ENCODE measurements around the gene ZNF544. TPM values are rescaled to one million over a fixed set of nuclear protein-coding genes. Genes with fewer than 3 reads are reported as not detected.

ZNF544 gene
- total and polyA plus RNA-seq, 2 experiments from 2014 or later, result 35.9 to 103 TPM

DNA sequence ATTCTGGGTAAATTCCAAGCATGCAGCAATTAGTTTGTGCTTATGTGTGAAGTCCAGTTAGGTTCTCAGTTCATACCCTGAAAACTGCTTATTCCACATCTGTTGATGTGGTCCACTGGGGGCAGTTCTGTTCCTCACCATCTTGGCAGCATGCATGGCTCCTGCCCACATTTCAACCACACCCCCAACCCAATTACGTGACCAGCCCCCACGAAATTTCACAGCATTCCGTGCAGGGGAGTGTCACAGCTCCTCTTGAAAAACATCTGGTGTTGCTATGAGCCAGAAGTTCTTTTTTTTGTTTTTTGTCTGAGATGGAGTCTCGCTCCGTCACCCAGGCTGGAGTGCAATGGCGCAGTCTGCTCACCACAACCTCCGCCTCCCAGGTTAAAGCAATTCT is 67.4 kb downstream of the ZNF544 start:
- Histone ChIP-seq H3K4me1 (ENCODE audit: low read depth) (no peaks in the 10 kb centered on the region), H3K9me3 (ENCODE audit: low read depth) (no peaks in the 10 kb centered on the region), H3K27ac (no peak overlapping the region), H3K27me3 (no peaks in the 10 kb centered on the region), H3K4me3 (no peak overlapping the region), H3K36me3 (peaks cover 51% of the 10 kb centered on the region)
- DNase-seq (ENCODE audit: low read depth in 1 of 2, low spot score in 1 of 2), result peak in 1 of 2 donors; percentile 5
- TF ChIP-seq, protein P1, sequence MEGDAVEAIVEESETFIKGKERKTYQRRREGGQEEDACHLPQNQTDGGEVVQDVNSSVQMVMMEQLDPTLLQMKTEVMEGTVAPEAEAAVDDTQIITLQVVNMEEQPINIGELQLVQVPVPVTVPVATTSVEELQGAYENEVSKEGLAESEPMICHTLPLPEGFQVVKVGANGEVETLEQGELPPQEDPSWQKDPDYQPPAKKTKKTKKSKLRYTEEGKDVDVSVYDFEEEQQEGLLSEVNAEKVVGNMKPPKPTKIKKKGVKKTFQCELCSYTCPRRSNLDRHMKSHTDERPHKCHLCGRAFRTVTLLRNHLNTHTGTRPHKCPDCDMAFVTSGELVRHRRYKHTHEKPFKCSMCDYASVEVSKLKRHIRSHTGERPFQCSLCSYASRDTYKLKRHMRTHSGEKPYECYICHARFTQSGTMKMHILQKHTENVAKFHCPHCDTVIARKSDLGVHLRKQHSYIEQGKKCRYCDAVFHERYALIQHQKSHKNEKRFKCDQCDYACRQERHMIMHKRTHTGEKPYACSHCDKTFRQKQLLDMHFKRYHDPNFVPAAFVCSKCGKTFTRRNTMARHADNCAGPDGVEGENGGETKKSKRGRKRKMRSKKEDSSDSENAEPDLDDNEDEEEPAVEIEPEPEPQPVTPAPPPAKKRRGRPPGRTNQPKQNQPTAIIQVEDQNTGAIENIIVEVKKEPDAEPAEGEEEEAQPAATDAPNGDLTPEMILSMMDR (IDR thresholded peaks at IDR 0.05; ENCODE audit: low read depth, low read length), result no peak

DNA sequence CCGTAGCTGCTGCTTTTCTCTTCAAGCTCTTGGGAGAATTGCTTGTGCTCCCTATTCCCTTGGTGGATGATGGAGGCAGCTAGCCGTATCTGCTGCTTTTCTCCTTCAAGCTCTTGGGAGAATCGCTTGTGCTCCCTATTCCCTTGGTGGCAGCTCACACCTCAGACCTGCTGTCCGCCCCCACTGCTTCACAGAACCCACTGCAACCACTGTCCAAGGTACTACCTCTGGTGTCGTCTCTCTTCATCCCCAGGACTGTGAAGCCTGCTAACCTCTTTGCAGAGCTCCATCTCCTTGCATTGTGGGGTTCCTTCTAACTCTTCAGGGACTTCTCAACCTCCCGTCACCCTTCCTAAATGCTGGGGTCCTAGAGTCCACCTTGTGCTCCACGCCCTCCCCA is 71.9 kb downstream of the ZNF544 start:
- Histone ChIP-seq H3K36me3 (peaks cover 20% of the 10 kb centered on the region), H3K9me3 (ENCODE audit: low read depth) (no peaks in the 10 kb centered on the region), H3K4me1 (ENCODE audit: low read depth) (no peaks in the 10 kb centered on the region), H3K27ac (no peak overlapping the region), H3K27me3 (no peaks in the 10 kb centered on the region), H3K4me3 (no peak overlapping the region)
- TF ChIP-seq, protein P1 (IDR thresholded peaks at IDR 0.05; ENCODE audit: low read depth, low read length), result no peak
- no peak for DNase-seq (ENCODE audit: low read depth in 1 of 2, low spot score in 1 of 2)

DNA sequence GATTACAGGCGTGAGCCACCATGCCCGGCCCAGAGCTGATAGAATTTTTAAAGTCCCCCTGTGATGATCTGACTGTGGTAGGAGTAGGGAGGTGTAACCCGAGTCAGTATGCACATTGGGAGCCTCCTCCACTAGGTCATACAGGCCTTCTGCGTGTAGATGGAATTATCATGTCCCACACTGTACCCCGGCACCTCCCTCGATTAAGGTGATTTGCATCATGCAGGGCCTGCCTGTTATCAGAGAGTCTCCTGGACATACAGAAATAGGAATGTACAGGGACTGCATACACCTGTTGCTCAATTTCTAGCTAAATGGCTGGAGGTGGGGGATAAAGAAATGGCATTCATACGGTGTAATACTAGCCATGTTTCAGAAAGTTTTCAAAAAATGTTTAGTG is 75.5 kb downstream of the ZNF544 start:
- Histone ChIP-seq H3K4me1 (ENCODE audit: low read depth) (no peaks in the 10 kb centered on the region), H3K4me3 (peak overlapping the region; percentile 87), H3K27ac (peak overlapping the region; percentile 20), H3K9me3 (ENCODE audit: low read depth) (no peaks in the 10 kb centered on the region), H3K36me3 (peaks cover 16% of the 10 kb centered on the region), H3K27me3 (no peaks in the 10 kb centered on the region)
- TF ChIP-seq, protein P1 (IDR thresholded peaks at IDR 0.05; ENCODE audit: low read depth, low read length), result no peak
- no peak for DNase-seq (ENCODE audit: low read depth in 1 of 2, low spot score in 1 of 2)

DNA sequence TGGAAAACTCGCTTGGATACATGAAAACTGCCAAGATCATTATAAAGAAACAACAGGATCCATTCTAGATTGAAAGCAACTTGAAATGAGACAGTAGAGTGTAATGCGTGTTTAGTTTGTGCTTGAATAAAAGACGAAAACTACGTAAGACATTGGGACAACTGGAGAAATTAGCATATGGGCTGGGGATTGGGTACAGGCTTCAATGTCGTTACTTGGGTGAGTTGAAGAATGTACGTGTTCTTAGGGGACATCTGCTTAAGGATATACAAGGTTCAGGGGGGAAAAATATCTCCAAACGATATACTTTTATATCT is 76.0 kb downstream of the ZNF544 start:
- Histone ChIP-seq H3K4me1 (ENCODE audit: low read depth) (no peaks in the 10 kb centered on the region), H3K27me3 (no peaks in the 10 kb centered on the region), H3K4me3 (peak overlapping the region; percentile 87), H3K9me3 (ENCODE audit: low read depth) (no peaks in the 10 kb centered on the region), H3K27ac (peak overlapping the region; percentile 20), H3K36me3 (peaks cover 16% of the 10 kb centered on the region)
- DNase-seq (ENCODE audit: low read depth in 1 of 2, low spot score in 1 of 2), result no peak
- TF ChIP-seq, protein P1 (IDR thresholded peaks at IDR 0.05; ENCODE audit: low read depth, low read length), result no peak

DNA sequence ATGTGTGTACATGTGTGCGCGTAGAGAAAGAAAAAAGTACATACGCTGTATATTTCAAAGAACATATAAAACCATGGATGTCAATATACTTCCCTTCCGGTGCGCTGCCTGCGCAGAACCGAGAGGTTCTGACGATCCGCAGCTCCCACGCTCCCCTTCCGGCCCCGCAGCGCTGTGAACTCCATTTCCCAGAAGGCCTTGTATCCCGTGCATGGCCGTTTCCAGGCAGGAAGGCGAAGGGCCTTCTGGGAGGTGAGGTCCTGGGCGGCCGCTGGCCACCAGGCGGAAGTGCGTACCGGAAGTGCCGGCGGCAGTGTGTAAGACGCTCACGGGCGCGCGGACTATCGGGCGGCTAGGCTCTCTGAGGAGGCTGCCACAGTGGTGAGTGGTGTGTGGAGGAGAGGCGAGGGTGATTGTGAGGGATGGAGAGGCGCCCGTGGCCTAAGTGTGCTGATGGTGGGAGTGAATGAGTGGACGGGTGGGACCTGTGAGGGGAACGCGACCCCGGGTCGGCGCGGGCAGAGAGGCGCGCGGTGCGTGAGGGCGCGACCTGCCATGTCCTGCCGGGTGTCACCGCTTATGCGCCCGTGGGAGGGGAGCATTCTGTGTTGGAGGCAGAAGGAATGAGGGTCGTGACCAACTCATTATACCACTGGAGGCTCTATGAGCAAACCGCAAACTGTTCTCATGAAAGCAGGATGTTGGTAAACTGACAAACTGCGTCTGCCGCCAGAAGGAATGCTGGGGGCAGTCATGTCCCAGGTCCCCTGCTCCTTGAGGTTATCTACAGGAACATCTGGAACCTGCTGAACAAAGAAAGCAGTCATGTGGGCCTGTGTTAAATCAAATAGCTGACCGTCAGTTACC is 76.6 kb downstream of the ZNF544 start, which contains the start of gene ERVK3-1:
Gene ERVK3-1, plus strand, starts transcription at position 313 of the 867 bp plus-strand sequence. CDS start 6,792 bp downstream, outside the sequence.
- Histone ChIP-seq H3K4me3 (peak within 1 kb of the TSS; percentile 87), H3K27me3 (no peaks in the 10 kb centered on the region), H3K4me1 (ENCODE audit: low read depth) (no peaks in the 10 kb centered on the region), H3K36me3 (peaks cover 12% of the 10 kb centered on the region), H3K9me3 (ENCODE audit: low read depth) (no peaks in the 10 kb centered on the region), H3K27ac (peak within 1 kb of the TSS; percentile 78)
- TF ChIP-seq, protein P1 (IDR thresholded peaks at IDR 0.05; ENCODE audit: low read depth, low read length), result no peak
- peak; percentile 98 to 99 for DNase-seq (ENCODE audit: low read depth in 1 of 2, low spot score in 1 of 2)
